K562 (cell line): ENCODE measurements around the gene PBX1. TPM values are rescaled to one million over a fixed set of nuclear protein-coding genes. Genes with fewer than 3 reads are reported as not detected.

Source experiments
- AFF1 ChIP-seq, 2 experiments: fragments of 450-650 bp; IDR thresholded peaks; 2 replicates each; pipeline ENCODE4 v1.6.1; 2018; ENCODE audit warnings: mild to moderate bottlenecking in 2 of 2, low read depth in 1 of 2; ENCODE audit not compliant: partially characterized antibody in 2 of 2
- E2F1 ChIP-seq: sonication (generic); formaldehyde crosslinking; IDR thresholded peaks from 2 replicates; pipeline ENCODE4 v1.8.1; 2023; ENCODE audit warnings: mild to moderate bottlenecking, missing genetic modification reagents, moderate library complexity
- HDAC3 ChIP-seq: fragments of 450-650 bp; IDR thresholded peaks from 2 replicates; pipeline ENCODE4 v1.6.1; 2018; ENCODE audit warnings: borderline replicate concordance, mild to moderate bottlenecking, moderate library complexity; ENCODE audit not compliant: partially characterized antibody
- IFI16 ChIP-seq: fragments of 250-450 bp; sonication (Bioruptor Pico); IDR thresholded peaks from 2 replicates; pipeline ENCODE4 v2.1.2; 2022; ENCODE audit warnings: mild to moderate bottlenecking, inconsistent platforms
- JUND ChIP-seq, 2 experiments: IDR thresholded peaks; 2 replicates in 1 of 2; 3 replicates in 1 of 2; pipeline ENCODE4 v1.6.1; 2011; ENCODE audit warnings: borderline replicate concordance in 2 of 2, low read depth in 2 of 2, low read length in 2 of 2, improper control_type of control experiment in 1 of 2, missing biosample characterization in 1 of 2, missing genetic modification characterization in 1 of 2, missing genetic modification reagents in 1 of 2
- KLF13 ChIP-seq: fragments of 450-650 bp; IDR thresholded peaks from 2 replicates; pipeline ENCODE4 v1.6.1; 2016; ENCODE audit warnings: missing genetic modification characterization, low read depth, mild to moderate bottlenecking, missing compliant biosample characterization, moderate library complexity, borderline replicate concordance
- LEF1 ChIP-seq: fragments of 450-650 bp; IDR thresholded peaks from 2 replicates; pipeline ENCODE4 v1.6.1; 2016; ENCODE audit warnings: mild to moderate bottlenecking
- NCOA2 ChIP-seq, 2 experiments: fragments of 450-650 bp; IDR thresholded peaks; 2 replicates each; pipeline ENCODE4 v1.6.1; 2018; ENCODE audit warnings: mild to moderate bottlenecking in 2 of 2, moderate library complexity in 1 of 2; ENCODE audit not compliant: partially characterized antibody in 2 of 2
- REST ChIP-seq, 2 experiments: fragments of 450-650 bp; formaldehyde crosslinking in 1 of 2; IDR thresholded peaks; 2 replicates each; pipeline versions ENCODE4 v1.4.0 to v1.6.1; 2014 to 2020; ENCODE audit warnings: mild to moderate bottlenecking in 2 of 2, borderline replicate concordance in 1 of 2, low read depth in 1 of 2
- SMC3 ChIP-seq: conservative IDR thresholded peaks from 2 replicates; pipeline ENCODE4 v1.6.1; 2011; ENCODE audit warnings: low read depth, low read length, improper control_type of control experiment; ENCODE audit not compliant: insufficient read depth
- TEAD1 ChIP-seq, 2 experiments: fragments of 450-650 bp in 1 of 2; sonication (generic) in 1 of 2; formaldehyde crosslinking; IDR thresholded peaks; 2 replicates each; pipeline versions ENCODE4 v1.4.0 to v1.8.0; 2020 to 2022; ENCODE audit warnings: mild to moderate bottlenecking in 2 of 2, missing genetic modification reagents in 1 of 2
- TGIF2 ChIP-seq: sonication (generic); formaldehyde crosslinking; IDR thresholded peaks from 2 replicates; pipeline ENCODE4 v1.8.1; 2022; ENCODE audit warnings: mild to moderate bottlenecking, missing genetic modification reagents, moderate library complexity
- polyA plus RNA-seq, 8 experiments: library from polyadenylated mRNA; depleted of rRNA in 4 of 8; stranded (reverse) in 5 of 8; unstranded in 3 of 8; fragments of >200 nt; fragmentation: Nextera tagmentation in 2 of 8; fragmentation: Illumina TruSeq in 1 of 8; extraction: Ambion mirVana in 2 of 8; extraction: Trizol in 1 of 8; gene quantifications; 2 replicates each; pipeline versions ENCODE4 v1.2.1 to v1.2.3, GENCODE V29; 2011 to 2014; ENCODE audit warnings: inconsistent platforms in 1 of 8, missing spikeins in 1 of 8
- total RNA-seq, 7 experiments: library from RNA; depleted of rRNA in 6 of 7; stranded (reverse); fragments of >200 nt in 6 of 7; fragmentation: Illumina TruSeq in 2 of 7; extraction: Trizol in 2 of 7; gene quantifications; 2 replicates each; pipeline versions ENCODE4 v1.2.1 to v1.2.3, GENCODE V29; 2011 to 2021; ENCODE audit warnings: low replicate concordance in 1 of 7

The PBX1 gene
- total and polyA plus RNA-seq, 9 of the 15 experiments (the other 6 are each of a cell fraction or from before 2014, with no cell fraction given) = 0.03 to 0.62 (median 0.17) TPM

- TF ChIP-seq AFF1 (IDR thresholded peaks at IDR 0.05; ENCODE audit: low read depth in 1 of 2, partially characterized antibody in 2 of 2) (no peak), KLF13 (tag) (no peak), REST (IDR thresholded peaks at IDR 0.05; ENCODE audit: borderline replicate concordance) (peak; percentile 59; the same call in 1 of the 2 replicates), REST (CRISPR knock-in tag; IDR thresholded peaks at IDR 0.05; ENCODE audit: low read depth) (no peak), IFI16 (CRISPR knock-in tag) (no peak), TGIF2 (CRISPR knock-in tag) (no peak), SMC3 (peak; percentile 50; the same call in 1 of the 2 replicates), HDAC3 (no peak), LEF1 (no peak), TEAD1 (CRISPR knock-in tag; IDR thresholded peaks at IDR 0.05) (no peak), JUND (IDR thresholded peaks at IDR 0.05; ENCODE audit: borderline replicate concordance, low read depth, low read length) (no peak), JUND (tag; IDR thresholded peaks at IDR 0.05; ENCODE audit: borderline replicate concordance, low read depth, low read length) (no peak), NCOA2 (IDR thresholded peaks at IDR 0.05; ENCODE audit: partially characterized antibody in 2 of 2) (no peak), E2F1 (no peak)
These were observed 114.7 kb downstream of the PBX1 start (continued) for GRCh38 chr1:164673584-164674214.
